GM19452 (cell line): Measurements from ENCODE around the gene DNAJC16.
"Not testable (repeated sequence)": the region's sequence is repeated elsewhere in the genome, so short reads cannot be mapped to it uniquely, and the experiment has no call there.

Experiments
- ATAC-seq: cut with Tn5 transposase; IDR thresholded peaks from one replicate; pipeline ENCODE4 v1.9.1; 2021; ENCODE audit not compliant: unreplicated experiment

Gene DNAJC16

DNA sequence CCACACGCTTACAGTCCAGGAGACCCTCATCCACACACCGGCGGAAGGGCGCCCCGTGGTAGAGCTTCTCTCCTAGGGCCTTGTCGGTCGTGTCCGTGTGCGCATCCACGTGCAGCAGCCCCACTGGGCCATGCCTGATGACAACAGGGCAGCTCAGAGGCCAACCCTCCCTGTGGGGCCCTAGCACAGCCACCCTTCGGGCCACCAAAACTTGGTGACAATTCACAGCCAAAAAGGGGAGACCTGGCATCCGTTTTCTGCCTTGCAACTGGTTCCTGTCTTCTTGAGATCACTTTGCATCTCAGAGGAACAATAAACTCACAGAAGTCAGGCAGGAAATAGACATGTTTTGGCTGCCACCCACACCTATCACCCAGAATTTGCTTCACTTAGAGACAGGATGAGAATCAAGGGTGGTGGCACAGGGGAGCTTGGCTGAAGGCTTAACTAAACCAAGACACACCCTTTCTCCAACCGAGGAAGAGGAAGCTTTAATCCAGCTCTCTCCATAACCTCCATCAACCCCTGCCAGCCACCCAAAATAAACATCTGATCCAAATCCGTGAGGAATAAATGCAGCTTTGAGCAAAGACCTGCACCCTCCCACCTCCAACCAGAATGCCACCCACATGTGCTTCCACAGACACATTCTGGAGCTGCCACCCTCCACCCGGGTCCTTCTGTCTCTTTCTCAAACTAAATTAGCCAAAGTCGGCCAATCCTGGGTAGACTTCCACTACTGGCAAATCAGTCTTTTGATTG is 52.5 kb downstream of the DNAJC16 start:
- ATAC-seq = no peak

- ATAC-seq = no peak
Observed at GRCh38 chr1:15579683-15580047, 53.0 kb downstream of the DNAJC16 start.

DNA sequence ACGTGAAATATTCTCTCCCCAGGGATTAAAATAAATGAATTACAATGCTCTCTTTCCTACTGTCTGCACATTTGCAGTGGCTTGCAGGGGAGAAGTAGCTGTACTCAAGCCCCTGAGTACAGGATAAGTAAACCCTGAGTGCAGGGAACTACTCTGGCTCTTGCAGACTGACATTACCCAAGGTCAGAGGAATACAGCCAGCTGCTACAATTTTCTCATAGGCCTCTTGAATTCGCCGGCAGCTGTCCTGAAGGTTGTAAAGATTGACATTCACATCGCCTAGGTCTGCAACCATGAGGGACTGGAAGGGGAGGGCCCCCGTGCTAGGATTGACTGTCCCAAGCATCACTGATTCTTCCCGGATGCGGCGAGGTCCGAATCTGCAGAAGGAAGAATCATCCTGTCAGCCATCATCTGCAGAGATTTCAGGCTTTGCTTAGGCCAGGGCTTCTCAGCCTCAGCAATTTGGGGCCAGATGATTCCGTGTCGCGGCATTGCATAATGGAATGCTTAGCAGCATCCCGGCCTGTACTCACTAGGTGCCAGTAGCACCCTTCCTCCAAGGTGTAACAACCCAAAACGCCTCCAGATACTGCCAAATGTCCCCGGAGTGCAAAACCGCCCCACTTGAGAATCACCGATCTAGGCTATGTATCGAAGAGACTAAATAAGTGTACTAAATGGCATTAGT is 56.5 kb downstream of the DNAJC16 start:
- ATAC-seq = no peak

- ATAC-seq = peak; percentile 54
Observed at GRCh38 chr1:15584489-15585363, 58.1 kb downstream of the DNAJC16 start, which contains the start of gene AGMAT. Gene AGMAT (minus strand): TSS chr1:15585051. CDS start chr1:15584967, 84 bp downstream.

DNA sequence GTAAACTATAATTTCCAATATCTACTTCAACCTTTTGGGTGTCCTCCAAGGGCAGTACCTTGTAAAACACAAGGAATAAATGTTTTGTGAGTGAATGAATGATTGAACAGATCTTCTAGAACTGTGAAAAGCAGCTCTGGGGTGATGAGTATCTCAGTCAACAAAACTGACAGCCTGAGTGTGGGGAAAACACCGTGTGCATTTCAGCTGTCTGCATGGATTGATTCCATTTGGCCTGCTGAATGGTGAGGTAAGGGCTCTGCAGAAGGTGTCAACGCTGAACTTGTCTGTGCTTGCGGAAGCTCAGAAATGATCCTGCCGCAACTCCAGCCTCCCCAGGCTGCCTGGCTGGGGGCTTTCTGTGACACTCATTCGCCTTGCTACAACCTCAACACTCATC is 65.6 kb downstream of the DNAJC16 start:
- ATAC-seq = no peak

- no peak for ATAC-seq
Observed at GRCh38 chr1:15595809-15596617, 69.4 kb downstream of the DNAJC16 start.

- ATAC-seq = no peak
Observed at GRCh38 chr1:15598436-15598835, 71.8 kb downstream of the DNAJC16 start.

GRCh38 chr1:15603050-15603965 is 76.7 kb downstream of the DNAJC16 start:
- peak; percentile 93 for ATAC-seq

- ATAC-seq = not testable (repeated sequence)
Observed at GRCh38 chr1:15603966-15604282, 77.3 kb downstream of the DNAJC16 start.

DNA sequence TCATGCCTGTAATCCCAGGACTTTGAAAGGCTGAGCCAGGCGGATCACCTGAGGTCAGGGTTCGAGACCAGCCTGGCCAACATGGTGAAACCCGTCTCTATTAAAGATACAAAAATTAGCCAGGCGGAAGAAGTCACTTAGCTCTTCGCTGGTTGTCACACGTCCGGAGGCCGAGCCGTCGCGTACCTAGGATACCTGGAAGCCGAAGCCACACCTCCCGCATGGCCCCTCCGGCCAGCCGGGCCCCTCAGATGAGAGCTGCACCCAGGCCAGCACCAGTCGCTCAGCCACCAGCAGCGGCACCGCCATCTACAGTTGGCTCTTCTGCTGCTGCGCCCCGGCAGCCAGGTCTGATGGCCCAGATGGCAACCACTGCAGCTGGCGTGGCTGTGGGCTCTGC is 77.8 kb downstream of the DNAJC16 start:
- not testable (repeated sequence) for ATAC-seq

- ATAC-seq = no peak
Observed at GRCh38 chr1:15605398-15606383, 79.0 kb downstream of the DNAJC16 start.

DNA sequence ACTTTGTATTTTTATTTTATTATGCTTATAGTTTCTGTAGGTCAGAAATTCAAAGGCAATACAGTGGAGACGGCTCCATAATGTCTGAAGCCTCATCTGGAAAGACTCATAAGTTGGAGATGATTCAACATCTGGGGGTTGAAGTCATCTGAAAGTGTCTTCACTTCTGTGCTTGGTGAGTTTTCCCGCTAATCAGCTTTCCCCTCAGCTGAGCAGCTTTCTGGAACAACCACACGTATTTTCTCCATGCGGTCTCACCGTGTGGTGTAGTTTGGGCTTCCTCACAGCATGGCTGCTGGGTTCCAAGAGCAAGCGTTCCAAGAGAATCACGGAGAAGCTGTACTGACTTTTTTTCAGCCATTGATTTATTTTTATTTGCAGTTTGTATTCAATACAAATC is 83.0 kb downstream of the DNAJC16 start:
- ATAC-seq = no peak

GRCh38 chr1:15610167-15610566 is 83.5 kb downstream of the DNAJC16 start:
- no peak for ATAC-seq

DNA sequence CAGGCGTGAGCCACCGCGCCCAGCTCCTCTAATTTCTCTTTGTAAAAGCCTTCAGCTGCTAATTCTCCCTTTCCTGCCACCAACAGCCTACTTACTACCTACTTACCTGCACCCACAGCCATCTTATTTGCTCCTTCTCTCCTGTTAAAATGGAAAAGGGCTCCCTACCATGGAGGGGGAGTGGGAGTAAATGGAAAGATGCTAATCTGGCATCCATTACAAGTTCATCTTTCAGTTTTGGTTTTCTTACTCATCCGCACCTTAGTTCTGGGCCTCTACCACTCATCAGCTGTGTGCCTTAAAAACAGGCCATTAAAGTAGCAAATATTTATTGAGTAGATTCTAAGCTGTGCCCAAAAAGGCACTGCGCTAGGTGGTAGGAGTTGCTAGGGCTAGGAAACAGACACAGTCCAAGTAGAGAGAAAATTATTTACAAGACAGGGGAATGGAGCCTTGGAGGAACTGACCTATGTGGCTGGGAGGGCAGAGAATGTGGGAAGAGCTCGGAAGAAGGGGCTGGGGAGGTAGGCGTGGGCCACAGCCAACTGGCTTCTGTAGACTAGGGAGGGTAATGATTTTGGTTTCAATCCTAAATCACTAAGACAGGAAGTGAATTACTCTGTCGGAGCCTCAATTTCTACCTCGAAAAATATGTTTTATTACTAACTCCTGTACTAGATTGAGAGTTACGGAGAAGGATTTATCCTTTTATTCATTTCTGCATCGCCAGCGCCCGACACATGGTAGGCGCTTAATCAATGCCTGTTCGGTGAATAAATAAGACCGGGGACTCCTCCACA is 89.9 kb downstream of the DNAJC16 start:
- no peak for ATAC-seq

DNA sequence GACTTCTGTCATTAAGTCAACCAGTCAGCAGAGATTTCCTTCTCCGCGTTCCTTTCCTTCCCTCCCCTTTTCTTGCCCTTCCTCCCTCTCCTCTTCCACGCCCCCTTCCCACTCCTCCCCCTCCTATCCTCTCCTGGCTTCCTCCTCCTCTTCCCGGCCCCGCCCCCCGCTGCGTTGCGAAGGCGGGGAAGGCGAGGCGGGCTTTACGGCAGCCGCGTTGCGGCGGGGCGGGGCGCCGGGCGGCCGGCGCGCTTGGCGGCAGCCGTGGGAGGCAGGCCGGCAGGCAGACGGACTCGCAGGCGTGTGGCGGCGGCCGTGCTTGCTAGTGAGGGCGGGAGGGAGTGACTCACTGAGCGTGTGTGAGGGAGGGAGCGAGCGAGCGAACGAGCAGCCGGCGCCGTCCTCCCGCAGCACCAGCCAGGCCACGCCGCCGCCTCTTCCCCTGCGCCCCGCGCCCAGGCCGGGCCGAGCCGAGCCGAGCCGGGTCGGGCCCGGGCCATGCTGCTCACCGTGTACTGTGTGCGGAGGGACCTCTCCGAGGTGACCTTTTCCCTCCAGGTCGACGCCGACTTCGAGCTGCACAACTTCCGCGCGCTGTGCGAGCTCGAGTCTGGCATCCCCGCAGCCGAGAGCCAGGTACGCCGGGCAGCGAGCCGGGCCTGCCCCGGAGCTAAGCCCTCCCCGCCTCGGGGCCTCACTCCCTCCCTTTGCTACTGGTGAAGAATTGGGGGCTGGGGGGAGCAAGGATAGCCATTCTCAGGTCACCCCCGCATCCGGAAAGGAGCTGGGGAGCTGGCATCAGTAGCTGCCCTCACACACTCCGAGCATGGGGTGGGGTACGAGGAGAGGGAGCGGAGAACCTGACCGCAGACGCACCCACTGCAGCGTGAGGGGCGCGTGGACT is 90.8 kb downstream of the DNAJC16 start, which contains the start of gene DDI2:
Gene DDI2, plus strand, starts transcription at position 286 of the 904 bp plus-strand sequence. Its CDS starts 213 bp downstream, at position 499.
- ATAC-seq = peak; percentile 66

DNA sequence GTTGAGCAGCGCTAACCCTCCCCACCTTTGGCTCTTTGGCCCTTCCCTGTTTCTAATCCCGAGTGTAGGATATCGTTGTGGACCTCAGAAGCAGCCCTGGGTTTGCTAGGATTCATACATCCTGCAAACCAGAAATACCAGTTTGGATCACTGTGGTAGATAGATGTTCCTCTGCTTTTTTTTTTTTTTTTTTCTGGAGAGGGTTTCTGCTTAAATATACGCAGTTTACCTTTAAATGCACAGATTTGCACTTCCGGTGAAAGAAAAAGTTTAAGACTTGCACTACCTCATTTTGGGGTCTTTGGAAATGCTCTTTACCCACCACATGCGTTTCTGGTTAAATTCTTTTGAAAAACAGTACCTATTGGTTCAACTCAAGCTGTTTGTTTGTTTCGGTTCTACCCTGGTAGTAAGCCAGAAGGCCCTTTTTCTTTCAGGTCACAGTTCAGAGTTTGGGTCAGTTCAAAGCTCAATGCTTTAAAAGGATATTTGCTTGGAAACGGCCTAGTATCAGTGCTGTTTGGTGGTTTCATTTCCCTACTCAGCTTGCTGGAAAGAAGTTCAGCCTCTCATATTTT is 91.5 kb downstream of the DNAJC16 start:
- ATAC-seq = peak; percentile 50
